NCI-H146 treated with DMSO at 0.1 percent for 48 hours (cell line): ENCODE results near the gene FUOM.

Source experiments
- DNase-seq: peaks from one replicate; lab custom pipeline; 2025; ENCODE audit not compliant: unreplicated experiment; lab: John Stamatoyannopoulos, UW

The FUOM gene

DNA sequence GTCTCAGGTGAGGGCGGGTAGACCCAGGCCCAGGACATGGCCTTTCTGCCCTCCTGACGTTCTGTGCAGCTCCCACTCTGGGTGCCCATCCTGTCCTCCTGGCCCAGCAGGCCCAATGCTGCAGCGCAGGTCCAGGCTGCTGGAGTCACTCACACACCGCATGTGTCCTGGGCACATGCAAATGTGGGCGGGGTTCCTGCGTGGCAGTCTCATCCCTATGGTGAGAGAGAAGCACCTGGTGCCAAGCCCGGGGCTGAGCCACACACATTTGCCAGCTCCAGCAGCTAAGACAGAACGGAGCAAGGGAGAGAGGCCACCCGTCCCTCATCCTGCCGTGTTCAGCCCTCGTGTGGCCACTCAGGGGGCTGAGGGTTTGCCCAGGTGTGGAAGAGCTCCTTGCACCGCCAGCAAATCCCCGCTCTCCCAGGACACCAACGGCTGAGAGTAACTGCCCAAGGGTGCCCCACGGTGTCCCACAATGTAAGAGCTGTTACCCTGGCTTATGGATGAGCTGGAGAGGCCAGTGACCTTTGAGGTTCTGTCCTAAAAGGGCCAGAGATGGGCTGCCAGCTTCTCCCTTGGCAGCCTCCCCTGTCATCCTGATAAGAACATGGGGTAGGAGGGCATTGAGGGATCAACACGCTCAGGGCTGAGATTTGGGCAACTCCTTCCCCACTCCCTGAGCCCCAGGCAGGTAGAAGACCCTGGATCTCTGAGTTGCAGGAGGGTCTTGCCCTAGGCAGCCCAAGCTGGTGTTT, 4.4 kb downstream of the FUOM start:
- no peak for DNase-seq

DNA sequence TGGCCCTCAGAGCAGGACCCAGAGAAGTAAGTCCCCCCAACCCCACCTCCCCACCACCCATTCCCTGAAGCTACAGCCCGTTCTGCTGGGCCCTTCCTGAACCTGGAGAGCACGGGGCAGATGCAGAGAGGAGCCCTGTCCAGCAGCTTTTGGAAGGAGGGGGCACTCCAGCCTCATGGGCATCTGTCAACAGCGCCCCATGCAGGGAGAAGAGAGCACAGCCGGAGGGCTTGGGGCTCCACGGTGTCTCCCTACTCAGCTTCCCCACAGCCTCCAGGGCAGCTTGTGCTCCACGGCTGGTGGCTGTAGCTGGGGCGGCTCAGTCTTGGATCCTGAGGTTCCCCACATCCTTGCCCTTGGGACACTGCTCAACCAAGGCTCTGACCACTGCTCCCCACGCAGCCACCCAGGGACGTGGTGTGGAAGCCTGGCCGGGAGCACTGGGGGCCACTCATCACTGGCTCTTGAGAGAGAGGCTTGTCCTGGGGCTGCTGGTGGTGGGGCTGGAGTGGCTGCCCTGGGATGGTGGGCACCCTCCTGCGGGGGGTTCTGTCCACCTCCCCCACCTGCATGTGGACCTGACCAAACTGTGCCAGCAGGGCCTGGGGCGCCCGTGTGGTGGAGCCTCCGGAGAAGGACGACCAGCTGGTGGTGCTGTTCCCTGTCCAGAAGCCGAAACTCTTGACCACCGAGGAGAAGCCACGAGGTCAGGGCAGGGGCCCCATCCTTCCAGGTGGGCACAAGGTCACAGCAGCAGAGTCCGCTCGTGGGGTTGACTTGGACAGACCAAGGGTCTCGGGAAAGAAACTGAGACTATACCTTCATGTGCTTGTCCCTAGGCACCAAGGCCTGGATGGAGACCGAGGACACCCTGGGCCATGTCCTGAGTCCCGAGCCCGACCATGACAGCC, 6.2 kb downstream of the FUOM start:
- DNase-seq, result no peak

DNA sequence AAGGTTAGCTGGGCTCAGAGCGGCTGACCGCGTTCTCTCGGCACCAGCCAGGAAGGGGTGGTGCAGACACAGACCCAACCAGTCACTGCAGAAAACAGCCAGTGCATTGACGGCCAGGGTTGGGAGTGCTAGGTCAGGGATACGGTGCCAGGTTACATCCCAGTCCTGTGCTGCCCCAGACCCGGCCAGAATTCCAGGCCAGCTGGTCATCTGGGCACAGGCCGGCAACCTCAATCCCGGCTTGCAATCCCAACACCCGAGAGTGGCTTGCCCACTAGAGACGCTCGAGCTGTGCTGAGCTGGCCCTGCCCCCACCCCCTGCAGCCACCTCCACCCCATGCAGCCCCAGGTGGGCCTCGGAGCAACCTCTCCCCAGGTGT, 6.9 kb downstream of the FUOM start:
- DNase-seq, result no peak

DNA sequence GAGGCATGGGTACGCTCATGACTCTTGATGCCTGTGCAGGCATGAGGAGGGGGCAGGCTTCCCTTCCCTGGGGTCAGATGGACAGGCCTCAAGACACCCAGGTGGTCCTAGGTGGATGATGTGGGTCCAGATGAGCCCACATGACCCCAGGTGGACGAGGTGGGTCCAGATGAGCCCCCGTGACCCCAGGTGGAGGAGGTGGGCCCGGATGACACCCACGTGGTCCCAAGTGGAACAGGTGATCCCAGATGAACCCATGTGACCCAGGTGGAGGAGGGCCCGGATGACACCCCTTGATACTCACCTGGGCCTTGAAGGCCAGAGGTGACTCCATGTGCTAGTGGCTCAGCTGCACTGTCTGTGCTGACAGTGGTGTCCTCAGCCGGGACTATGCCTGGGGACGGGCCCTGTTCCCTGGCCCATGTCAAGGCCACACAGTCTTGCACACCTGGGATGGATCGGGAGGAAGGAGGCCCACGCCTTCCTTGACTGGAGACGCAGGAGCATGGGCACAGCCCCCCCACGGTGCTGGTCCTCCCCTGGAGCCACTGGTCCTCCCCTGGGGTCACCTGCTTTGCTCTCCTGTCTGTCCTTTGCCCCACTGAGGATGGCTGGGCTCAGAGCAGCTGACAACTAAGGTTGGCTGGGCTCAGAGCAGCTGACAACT, 7.4 kb downstream of the FUOM start:
- DNase-seq, result no peak

DNA sequence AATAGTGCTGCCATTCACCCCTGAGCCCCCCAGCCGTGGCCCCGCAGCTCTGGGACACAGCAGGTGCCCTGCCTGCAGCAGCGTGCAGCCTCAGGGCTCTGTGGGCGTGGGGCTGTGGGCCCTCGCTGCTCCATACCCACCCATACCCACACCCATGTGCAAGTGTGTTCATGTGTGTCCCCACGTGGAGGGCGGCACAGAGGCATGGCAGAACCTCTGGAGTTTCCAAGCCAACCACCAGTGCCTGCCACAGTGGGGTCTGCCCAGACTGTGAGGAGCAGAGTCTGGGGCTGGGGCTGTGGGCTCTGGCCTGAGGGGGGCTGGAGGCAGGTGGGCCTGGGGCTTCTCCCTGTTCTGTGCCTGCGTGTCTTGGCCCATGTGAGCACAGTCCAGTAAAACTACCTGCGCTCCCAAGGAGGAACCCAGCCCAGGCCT, 8.2 kb downstream of the FUOM start:
- DNase-seq, result no peak

DNA sequence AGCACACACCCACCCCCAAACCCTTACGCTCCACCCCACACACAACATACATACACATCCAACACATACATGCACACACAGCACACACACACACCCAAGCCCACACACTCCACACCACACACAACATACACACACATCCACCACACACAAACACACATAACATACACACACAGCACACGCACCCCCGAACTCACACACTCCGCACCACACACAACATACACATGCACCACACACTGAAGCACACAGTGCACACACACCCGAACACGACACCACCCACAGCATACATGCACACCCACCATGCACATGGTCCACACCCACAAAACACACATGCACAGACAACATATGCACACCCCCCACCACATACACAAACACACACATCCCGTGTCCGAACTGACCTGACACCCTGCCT, 8.7 kb downstream of the FUOM start:
- DNase-seq, result no peak

DNA sequence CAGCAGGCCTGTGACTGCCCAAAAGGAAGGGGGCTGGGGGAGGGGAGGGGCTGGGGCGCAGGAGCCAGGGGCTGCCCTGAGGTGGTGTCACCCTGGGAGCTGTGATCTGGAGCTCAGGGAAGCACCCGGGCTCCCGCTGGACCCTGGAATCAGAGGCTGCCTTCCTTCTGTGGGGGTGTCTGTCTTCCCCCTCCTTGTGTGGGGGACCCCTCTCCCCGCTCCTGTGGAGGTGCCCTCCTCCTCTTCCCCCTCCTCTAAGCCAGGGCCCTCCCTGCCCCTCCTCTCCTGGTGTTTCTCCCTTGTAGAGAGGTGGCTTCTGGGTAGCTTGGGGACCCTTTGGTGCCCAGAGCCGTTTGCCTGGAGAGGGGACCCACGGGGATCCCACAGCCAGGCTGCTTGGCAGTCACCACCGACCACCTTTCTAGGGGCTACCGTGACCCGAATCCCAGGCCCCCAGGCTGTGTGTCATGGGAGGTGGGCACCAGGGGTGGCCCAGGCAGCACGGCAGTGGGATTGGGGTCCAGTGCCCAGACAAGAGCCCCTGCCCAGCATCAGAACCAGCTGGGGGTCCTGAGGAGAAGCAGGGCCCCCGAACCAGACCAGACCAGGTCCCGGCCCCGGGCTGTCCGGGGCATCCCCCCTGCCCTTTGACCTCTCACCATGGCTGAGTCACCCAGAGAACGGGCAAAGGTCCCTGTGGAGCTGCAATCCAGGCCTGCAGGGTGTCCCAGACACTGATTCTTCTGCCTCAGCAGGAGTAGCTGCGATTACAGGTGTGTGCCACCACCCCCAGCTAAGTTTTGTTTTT, 9.9 kb downstream of the FUOM start:
- DNase-seq, result no peak

DNA sequence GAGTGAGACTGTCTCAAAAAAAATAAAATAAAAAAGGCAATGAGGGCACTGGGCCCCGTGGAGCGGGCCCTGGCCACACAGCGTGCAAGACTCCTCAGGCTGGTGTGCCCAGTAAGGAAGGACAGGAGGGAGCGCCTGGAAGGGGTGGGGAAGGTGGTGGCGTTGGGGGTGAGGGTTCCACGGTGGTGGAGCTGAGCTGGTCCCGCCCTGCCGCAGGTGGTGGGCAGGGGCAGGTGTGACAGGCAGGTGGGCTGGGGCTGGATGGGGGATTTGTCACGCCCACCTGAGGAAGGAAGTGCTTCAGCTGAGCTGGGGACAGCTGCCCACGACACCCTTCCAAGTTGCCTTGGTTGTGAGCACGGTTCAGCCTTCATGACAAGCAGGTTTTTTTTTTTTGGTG, 11.4 kb downstream of the FUOM start:
- no peak for DNase-seq

DNA sequence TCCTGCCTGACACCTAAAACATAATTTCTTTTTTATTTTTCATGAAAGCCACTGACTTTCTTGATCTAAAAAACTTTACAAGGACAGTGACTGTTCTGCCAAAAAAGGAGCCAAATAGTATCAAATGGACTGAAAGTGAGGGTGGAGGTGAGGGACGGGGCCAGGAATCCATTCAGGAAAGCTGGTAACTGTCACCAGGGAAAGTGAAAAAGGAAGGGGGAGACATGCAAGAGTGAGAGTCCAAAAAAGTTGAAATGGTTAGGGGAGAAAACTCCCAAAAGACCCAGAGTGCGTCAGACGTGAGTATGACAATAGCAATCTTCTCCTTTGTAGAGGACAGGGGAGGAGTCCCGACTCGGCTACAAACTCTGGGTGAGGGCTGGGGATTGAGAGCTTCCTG, 13.6 kb downstream of the FUOM start:
- DNase-seq, result no peak

DNA sequence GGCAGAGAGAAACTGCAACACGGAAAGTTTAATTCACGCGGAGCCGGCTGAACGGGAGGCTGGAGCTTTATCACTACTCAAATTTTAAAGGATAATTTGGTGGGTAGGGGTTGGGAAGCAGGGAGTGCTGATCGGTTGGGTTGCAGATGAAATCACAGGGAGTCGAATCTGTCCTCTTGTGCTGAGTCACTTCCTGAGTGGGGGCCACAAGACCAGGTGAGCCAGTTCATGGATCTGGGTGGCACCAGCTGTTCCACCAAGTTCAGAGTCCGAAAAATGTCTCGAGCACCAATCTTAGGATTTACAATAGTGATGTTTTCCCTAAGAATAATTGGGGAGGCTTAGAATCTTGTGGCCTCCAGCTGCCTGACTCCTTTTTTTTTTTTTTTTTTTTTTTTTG, 14.3 kb downstream of the FUOM start:
- DNase-seq, result no peak

DNA sequence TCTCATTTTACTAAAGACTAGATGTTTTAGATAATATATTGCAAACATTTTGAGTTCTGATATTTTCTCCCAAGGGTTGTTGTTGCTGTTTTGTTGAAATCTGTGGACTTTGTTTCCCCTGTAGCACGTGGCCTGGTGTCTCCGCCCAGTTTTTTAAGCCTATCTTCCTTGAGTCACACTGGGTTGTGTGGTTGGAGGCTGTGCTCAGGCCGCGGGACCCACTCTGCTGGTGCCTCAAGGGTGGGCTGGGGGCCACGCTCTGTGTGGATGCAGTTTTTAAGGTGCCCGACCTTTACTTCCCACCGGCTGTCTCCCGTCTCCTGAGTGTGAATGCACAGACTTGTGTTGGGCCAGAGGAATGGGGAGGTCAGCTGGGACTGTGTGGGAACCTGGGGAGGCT, 14.9 kb downstream of the FUOM start:
- no peak for DNase-seq

DNA sequence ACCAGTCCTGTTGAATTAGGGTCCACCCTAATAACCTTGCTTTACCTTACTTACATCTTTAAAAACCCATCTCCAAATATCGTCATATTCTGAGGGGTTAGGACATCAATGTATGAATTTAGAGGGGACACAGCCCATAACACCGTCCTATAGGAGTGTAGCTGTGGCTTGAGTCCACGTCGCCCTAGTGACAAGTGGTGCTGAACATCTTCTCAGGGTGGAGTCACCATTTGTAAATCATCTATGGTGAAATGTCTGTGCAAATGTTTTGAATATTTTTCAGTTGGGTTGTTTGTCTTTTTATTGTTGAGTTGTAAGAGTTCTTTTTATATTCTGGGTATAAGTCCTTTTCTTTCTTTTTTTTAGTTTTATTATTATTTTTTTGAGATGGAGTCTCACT, 15.8 kb downstream of the FUOM start:
- DNase-seq, result no peak

DNA sequence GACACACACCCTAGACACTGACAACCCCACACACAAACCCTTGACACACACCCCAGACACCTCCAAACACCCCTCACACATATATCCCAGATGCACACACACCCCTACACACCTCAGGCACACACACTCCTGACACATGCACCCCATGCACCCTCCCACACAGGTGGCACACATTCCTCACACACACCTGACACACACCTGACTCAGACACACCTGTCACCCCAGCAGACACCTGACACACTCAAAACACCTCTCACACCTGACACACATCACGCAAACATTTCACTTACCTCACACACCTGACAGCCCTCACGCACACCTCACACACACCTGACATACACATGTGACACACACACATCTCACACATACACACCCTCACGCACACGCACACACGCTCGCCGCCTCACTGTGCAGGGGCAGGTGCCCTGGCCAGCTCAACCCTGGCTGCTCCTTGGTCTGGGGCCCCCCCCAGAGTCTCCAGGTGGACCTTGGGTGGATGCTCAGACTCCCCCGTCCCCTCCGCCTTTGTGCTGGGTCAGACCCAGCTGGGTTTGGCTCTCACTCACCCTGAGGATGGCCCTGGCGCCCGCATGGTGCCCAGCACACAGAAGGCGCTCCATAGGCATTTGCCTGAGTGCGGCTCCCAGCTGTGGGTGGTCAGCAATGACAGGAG, 18.0 kb downstream of the FUOM start:
- no peak for DNase-seq

DNA sequence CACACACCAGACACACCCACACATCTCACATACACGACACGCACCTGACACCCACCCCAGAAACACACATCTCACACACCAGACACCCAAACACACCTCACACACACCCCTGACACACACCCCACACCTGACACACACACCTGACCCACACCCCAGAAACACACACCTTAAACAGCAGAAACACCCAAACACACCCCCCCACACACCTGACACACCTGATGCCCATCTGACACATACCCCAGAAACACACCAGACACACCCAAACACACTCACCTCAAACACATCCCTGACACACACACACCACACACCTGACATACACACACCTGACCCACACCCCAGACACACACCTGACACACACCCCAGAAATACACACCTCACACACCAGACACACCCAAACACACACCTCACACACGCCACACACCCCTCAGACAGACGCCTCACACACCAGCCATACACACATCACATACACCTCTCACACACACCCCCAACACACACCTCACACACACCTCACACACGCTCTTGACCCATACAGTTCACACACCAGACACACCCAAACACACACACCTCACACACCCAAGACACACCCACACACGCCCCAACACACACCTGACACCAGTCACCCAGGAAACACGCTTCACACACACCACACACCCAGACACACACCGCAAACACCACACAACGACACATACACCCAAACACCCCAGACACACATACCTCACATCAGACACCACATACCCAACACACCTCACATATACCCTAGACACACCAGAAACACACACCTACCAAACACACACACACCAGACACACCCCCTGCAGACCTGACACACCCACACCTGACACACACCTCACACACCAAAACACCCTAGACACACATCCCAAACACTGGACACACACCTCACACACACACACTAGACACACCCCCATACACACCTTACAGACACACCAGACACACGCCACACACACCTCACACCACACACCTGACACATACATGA, 19.4 kb downstream of the FUOM start:
- DNase-seq, result no peak

DNA sequence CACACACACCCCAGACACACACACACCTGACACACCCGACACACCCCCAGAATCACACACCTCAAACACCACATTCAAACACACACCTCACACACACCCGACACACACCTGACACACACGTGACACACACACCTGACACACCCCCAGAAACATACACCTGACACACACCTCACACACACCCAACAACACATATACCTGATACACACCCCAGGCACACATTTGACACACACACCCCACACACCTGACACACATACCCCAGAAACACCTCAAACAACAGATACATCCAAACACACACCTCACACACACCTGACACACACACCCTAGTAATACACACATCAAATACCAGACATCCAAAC, 20.5 kb downstream of the FUOM start:
- DNase-seq, result no peak

DNA sequence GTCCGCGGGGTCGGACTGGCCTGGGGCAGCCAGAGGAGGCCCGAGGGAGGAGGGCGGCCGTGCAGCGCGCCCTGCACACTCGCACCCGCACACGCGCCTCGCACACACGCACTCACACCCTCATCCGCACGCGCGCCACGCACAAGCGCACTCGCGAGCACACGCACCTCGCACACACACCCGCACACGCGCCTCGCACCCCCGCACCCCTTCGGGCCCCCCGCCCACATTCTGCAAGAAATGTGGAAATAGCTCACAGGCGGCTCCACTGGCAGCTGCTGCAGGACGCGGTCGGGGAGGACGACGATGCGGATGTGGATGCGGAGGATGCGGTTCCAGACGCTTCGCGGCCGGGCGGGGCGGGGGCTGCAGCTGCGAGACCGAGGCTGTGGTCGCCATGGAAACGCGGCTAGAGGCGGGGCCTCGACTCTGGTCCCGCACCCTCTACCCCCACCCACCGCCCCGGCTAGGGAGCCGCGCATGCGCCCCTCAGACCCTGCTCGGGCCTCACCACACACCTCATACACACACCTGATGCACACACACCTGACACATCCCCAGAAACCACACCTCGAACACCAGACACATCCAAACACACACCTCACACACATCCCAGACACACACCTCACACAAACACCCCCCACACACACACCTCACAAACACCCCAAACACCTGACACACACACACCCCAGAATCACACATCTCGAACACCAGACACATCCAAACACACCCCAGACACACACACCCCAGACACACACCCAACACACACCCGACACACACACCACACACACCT, 21.0 kb downstream of the FUOM start, which contains the start of gene CALY:
CALY (minus strand) TSS at position 320 of the 793 bp plus-strand sequence. CDS start 7,907 bp downstream, outside the sequence.
- peak; percentile 40 for DNase-seq

DNA sequence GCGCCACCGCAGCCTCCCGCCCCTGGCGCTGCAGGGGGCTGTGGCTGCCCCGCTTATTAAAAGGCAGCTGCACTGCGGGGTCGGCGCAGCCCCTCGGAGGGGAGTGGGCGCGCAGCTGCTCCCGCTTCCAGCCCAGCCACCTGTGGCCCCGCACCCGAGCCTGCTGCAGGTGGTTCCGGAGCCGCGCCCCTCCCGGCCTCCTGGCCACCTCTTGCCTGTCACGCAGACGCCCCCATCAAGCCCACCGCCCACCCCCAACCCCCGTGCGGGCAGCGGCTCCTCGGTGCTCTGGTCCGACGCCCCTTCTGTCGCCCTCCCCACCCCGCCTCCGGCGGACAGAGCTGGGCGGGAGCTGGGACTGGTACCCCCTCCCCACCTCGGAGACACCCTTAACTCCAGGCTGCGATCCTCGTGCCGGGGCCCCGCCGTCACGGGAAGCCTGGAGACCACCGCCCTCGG, 21.7 kb downstream of the FUOM start:
- no peak for DNase-seq
